ENCODE results near the gene TUNAR.

DNA sequence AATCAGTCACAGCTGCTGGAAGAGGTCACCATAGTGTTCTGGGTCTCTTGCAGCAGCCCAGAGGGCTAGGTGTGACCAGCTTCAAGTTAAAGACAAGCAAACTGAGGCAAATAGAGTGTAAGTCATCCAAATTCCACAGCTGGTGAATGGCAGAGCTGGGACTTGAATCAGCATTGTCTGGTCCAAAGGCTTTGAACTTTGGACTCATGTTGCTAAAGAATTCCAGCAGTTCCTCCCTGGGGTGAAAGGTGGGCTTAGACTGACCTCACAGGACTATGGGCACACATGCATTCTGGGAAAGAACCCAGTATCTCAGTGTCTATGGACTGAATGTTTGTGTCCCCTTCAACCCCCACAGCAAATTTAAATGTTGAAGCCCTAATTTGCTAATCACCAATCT, 54.8 kb downstream of the TUNAR start:
- TF ChIP-seq JUNB (IDR thresholded peaks at IDR 0.05; ENCODE audit: unreplicated experiment) (no peak), EZH2 (IDR thresholded peaks at IDR 0.05; ENCODE audit: low read depth, unreplicated experiment) (no peak), POLR2AphosphoS5 (IDR thresholded peaks at IDR 0.05; ENCODE audit: low read depth) (no peak), EZH2phosphoT487 (IDR thresholded peaks at IDR 0.05; ENCODE audit: unreplicated experiment) (no peak), CREB1 (CRISPR knock-in tag; IDR thresholded peaks at IDR 0.05; ENCODE audit: low read depth) (no peak), STAT1 (IDR thresholded peaks at IDR 0.05; ENCODE audit: unreplicated experiment) (no peak), ZNF114 (CRISPR knock-in tag; IDR thresholded peaks at IDR 0.05) (no peak), ZNF331 (CRISPR knock-in tag; IDR thresholded peaks at IDR 0.05; ENCODE audit: low read depth) (no peak), NANOG (IDR thresholded peaks at IDR 0.05; ENCODE audit: borderline replicate concordance) (no peak)
- TF ChIP-seq, protein P1, sequence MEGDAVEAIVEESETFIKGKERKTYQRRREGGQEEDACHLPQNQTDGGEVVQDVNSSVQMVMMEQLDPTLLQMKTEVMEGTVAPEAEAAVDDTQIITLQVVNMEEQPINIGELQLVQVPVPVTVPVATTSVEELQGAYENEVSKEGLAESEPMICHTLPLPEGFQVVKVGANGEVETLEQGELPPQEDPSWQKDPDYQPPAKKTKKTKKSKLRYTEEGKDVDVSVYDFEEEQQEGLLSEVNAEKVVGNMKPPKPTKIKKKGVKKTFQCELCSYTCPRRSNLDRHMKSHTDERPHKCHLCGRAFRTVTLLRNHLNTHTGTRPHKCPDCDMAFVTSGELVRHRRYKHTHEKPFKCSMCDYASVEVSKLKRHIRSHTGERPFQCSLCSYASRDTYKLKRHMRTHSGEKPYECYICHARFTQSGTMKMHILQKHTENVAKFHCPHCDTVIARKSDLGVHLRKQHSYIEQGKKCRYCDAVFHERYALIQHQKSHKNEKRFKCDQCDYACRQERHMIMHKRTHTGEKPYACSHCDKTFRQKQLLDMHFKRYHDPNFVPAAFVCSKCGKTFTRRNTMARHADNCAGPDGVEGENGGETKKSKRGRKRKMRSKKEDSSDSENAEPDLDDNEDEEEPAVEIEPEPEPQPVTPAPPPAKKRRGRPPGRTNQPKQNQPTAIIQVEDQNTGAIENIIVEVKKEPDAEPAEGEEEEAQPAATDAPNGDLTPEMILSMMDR (conservative IDR thresholded peaks at IDR 0.05; ENCODE audit: low read depth in 2 of 2): no peak
- TF ChIP-seq, protein P2, sequence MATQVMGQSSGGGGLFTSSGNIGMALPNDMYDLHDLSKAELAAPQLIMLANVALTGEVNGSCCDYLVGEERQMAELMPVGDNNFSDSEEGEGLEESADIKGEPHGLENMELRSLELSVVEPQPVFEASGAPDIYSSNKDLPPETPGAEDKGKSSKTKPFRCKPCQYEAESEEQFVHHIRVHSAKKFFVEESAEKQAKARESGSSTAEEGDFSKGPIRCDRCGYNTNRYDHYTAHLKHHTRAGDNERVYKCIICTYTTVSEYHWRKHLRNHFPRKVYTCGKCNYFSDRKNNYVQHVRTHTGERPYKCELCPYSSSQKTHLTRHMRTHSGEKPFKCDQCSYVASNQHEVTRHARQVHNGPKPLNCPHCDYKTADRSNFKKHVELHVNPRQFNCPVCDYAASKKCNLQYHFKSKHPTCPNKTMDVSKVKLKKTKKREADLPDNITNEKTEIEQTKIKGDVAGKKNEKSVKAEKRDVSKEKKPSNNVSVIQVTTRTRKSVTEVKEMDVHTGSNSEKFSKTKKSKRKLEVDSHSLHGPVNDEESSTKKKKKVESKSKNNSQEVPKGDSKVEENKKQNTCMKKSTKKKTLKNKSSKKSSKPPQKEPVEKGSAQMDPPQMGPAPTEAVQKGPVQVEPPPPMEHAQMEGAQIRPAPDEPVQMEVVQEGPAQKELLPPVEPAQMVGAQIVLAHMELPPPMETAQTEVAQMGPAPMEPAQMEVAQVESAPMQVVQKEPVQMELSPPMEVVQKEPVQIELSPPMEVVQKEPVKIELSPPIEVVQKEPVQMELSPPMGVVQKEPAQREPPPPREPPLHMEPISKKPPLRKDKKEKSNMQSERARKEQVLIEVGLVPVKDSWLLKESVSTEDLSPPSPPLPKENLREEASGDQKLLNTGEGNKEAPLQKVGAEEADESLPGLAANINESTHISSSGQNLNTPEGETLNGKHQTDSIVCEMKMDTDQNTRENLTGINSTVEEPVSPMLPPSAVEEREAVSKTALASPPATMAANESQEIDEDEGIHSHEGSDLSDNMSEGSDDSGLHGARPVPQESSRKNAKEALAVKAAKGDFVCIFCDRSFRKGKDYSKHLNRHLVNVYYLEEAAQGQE (IDR thresholded peaks at IDR 0.05; ENCODE audit: unreplicated experiment): no peak
- TF ChIP-seq, protein P3, sequence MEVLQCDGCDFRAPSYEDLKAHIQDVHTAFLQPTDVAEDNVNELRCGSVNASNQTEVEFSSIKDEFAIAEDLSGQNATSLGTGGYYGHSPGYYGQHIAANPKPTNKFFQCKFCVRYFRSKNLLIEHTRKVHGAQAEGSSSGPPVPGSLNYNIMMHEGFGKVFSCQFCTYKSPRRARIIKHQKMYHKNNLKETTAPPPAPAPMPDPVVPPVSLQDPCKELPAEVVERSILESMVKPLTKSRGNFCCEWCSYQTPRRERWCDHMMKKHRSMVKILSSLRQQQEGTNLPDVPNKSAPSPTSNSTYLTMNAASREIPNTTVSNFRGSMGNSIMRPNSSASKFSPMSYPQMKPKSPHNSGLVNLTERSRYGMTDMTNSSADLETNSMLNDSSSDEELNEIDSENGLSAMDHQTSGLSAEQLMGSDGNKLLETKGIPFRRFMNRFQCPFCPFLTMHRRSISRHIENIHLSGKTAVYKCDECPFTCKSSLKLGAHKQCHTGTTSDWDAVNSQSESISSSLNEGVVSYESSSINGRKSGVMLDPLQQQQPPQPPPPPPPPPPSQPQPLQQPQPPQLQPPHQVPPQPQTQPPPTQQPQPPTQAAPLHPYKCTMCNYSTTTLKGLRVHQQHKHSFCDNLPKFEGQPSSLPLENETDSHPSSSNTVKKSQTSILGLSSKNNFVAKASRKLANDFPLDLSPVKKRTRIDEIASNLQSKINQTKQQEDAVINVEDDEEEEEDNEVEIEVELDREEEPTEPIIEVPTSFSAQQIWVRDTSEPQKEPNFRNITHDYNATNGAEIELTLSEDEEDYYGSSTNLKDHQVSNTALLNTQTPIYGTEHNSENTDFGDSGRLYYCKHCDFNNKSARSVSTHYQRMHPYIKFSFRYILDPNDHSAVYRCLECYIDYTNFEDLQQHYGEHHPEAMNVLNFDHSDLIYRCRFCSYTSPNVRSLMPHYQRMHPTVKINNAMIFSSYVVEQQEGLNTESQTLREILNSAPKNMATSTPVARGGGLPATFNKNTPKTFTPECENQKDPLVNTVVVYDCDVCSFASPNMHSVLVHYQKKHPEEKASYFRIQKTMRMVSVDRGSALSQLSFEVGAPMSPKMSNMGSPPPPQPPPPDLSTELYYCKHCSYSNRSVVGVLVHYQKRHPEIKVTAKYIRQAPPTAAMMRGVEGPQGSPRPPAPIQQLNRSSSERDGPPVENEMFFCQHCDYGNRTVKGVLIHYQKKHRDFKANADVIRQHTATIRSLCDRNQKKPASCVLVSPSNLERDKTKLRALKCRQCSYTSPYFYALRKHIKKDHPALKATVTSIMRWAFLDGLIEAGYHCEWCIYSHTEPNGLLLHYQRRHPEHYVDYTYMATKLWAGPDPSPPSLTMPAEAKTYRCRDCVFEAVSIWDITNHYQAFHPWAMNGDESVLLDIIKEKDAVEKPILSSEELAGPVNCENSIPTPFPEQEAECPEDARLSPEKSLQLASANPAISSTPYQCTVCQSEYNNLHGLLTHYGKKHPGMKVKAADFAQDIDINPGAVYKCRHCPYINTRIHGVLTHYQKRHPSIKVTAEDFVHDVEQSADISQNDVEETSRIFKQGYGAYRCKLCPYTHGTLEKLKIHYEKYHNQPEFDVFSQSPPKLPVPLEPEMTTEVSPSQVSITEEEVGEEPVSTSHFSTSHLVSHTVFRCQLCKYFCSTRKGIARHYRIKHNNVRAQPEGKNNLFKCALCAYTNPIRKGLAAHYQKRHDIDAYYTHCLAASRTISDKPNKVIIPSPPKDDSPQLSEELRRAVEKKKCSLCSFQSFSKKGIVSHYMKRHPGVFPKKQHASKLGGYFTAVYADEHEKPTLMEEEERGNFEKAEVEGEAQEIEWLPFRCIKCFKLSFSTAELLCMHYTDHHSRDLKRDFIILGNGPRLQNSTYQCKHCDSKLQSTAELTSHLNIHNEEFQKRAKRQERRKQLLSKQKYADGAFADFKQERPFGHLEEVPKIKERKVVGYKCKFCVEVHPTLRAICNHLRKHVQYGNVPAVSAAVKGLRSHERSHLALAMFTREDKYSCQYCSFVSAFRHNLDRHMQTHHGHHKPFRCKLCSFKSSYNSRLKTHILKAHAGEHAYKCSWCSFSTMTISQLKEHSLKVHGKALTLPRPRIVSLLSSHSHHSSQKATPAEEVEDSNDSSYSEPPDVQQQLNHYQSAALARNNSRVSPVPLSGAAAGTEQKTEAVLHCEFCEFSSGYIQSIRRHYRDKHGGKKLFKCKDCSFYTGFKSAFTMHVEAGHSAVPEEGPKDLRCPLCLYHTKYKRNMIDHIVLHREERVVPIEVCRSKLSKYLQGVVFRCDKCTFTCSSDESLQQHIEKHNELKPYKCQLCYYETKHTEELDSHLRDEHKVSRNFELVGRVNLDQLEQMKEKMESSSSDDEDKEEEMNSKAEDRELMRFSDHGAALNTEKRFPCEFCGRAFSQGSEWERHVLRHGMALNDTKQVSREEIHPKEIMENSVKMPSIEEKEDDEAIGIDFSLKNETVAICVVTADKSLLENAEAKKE (CRISPR knock-in tag; IDR thresholded peaks at IDR 0.05): no peak
- TF ChIP-seq, protein P4, sequence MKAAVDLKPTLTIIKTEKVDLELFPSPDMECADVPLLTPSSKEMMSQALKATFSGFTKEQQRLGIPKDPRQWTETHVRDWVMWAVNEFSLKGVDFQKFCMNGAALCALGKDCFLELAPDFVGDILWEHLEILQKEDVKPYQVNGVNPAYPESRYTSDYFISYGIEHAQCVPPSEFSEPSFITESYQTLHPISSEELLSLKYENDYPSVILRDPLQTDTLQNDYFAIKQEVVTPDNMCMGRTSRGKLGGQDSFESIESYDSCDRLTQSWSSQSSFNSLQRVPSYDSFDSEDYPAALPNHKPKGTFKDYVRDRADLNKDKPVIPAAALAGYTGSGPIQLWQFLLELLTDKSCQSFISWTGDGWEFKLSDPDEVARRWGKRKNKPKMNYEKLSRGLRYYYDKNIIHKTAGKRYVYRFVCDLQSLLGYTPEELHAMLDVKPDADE (IDR thresholded peaks at IDR 0.05): no peak
